Endodermal cell (in vitro differentiated cells): ENCODE results near the gene SOD3. TPM values are rescaled to one million over a fixed set of nuclear protein-coding genes. Genes with fewer than 3 reads are reported as not detected.

Experiments used
- DNase-seq: peaks from one replicate; pipeline ENCODE4 v3.0.0-alpha.2; 2017
- H3K27ac ChIP-seq: 2 replicates; pipeline ENCODE4 v1.5.1; 2013; ENCODE audit warnings: mild to moderate bottlenecking, low read depth, low read length, moderate library complexity
- H3K27me3 ChIP-seq: 2 replicates; pipeline ENCODE4 v1.6.1; 2013; ENCODE audit warnings: mild to moderate bottlenecking, low read length, moderate library complexity; ENCODE audit not compliant: insufficient read depth, control insufficient read depth, poor library complexity, severe bottlenecking
- H3K36me3 ChIP-seq: 2 replicates; pipeline ENCODE4 v1.7.0; 2013; ENCODE audit warnings: mild to moderate bottlenecking, low read length, moderate library complexity; ENCODE audit not compliant: control insufficient read depth, insufficient read depth
- H3K4me1 ChIP-seq: one replicate; pipeline ENCODE4 v1.7.0; 2013; ENCODE audit warnings: low read length; ENCODE audit not compliant: control insufficient read depth, insufficient read depth
- H3K4me3 ChIP-seq: 2 replicates; pipeline ENCODE4 v1.5.1; 2013; ENCODE audit warnings: mild to moderate bottlenecking, low read length, moderate library complexity
- H3K9ac ChIP-seq: 2 replicates; pipeline ENCODE4 v1.6.1; 2013; ENCODE audit warnings: mild to moderate bottlenecking, low read length, moderate library complexity; ENCODE audit not compliant: poor library complexity, severe bottlenecking; ENCODE audit errors: extremely low read depth
- H3K9me3 ChIP-seq: 2 replicates; pipeline ENCODE4 v1.6.1; 2013; ENCODE audit warnings: mild to moderate bottlenecking, low read length, moderate library complexity; ENCODE audit not compliant: control insufficient read depth
- H3K27ac Mint-ChIP-seq: 2 replicates; pipeline ENCODE4 v1.8.0; 2020; ENCODE audit warnings: mixed read lengths
- H3K27me3 Mint-ChIP-seq: 2 replicates; pipeline ENCODE4 v1.8.0; 2021; ENCODE audit warnings: mild to moderate bottlenecking, mixed read lengths; ENCODE audit not compliant: insufficient read depth
- H3K36me3 Mint-ChIP-seq: 2 replicates; pipeline ENCODE4 v1.8.0; 2020; ENCODE audit warnings: low read depth, mixed read lengths
- H3K4me1 Mint-ChIP-seq: 2 replicates; pipeline ENCODE4 v1.8.0; 2020; ENCODE audit warnings: mixed read lengths
- H3K4me3 Mint-ChIP-seq: 2 replicates; pipeline ENCODE4 v1.8.0; 2020; ENCODE audit warnings: mild to moderate bottlenecking, moderate library complexity, mixed read lengths
- H3K9me3 Mint-ChIP-seq: 2 replicates; pipeline ENCODE4 v1.8.0; 2020; ENCODE audit warnings: mild to moderate bottlenecking, mixed read lengths
- WGBS, 2 experiments: methylation state at CpG; one replicate each; pipeline versions ENCODE4 v1.1.5 to v1.1.7; 2013; ENCODE audit warnings: missing lambda C conversion rate in 2 of 2, mixed read lengths in 1 of 2; ENCODE audit not compliant: insufficient coverage in 1 of 2, insufficient read length in 1 of 2; 5-methylcytosine and 5-hydroxymethylcytosine counted together
- total RNA-seq, 2 donors: library from RNA; stranded (reverse); fragmentation: NEBNext Ultra II Directional in 1 of 2; extraction: Animal tissue kit (Norgen Biotek cat#: 25700) in 1 of 2; gene quantifications; 2 replicates in 1 of 2; 3 replicates in 1 of 2; pipeline ENCODE4 v1.2.1, GENCODE V29; 2021
- TF ChIP-seq, protein P1 (sequence below): fragments of 200-600 bp; sonication (generic); conservative IDR thresholded peaks from 2 replicates; pipeline ENCODE4 v1.5.0; 2021; ENCODE audit warnings: antibody characterized with exemption, mild to moderate bottlenecking

SOD3 gene
- total RNA-seq, 2 donors from 2014 or later, result 5.7 to 8.7 TPM

GRCh38 chr4:24772952-24773351 lies 22.4 kb upstream of the SOD3 start:
- no peak for DNase-seq
- H3K4me3 ChIP-seq, result no peak overlapping the region
- TF ChIP-seq, protein P1, sequence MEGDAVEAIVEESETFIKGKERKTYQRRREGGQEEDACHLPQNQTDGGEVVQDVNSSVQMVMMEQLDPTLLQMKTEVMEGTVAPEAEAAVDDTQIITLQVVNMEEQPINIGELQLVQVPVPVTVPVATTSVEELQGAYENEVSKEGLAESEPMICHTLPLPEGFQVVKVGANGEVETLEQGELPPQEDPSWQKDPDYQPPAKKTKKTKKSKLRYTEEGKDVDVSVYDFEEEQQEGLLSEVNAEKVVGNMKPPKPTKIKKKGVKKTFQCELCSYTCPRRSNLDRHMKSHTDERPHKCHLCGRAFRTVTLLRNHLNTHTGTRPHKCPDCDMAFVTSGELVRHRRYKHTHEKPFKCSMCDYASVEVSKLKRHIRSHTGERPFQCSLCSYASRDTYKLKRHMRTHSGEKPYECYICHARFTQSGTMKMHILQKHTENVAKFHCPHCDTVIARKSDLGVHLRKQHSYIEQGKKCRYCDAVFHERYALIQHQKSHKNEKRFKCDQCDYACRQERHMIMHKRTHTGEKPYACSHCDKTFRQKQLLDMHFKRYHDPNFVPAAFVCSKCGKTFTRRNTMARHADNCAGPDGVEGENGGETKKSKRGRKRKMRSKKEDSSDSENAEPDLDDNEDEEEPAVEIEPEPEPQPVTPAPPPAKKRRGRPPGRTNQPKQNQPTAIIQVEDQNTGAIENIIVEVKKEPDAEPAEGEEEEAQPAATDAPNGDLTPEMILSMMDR, result no peak
- H3K9me3 ChIP-seq, result no peaks in the 10 kb centered on the region
- 95% methylated on average over 6 of the region's 6 CpGs; no CpG with 5 or more reads in 1 of the 2 experiments for WGBS, 2 experiments
- no peaks in the 10 kb centered on the region for H3K36me3 ChIP-seq
- H3K27me3 ChIP-seq, result no peaks in the 10 kb centered on the region
- H3K9ac ChIP-seq, result no peak overlapping the region
- no peak overlapping the region for H3K27ac Mint-ChIP-seq
- H3K9me3 Mint-ChIP-seq, result peaks cover 6% of the 10 kb centered on the region
- H3K4me3 Mint-ChIP-seq, result no peak overlapping the region
- H3K27ac ChIP-seq, result no peak overlapping the region
- peaks cover 5% of the 10 kb centered on the region for H3K4me1 ChIP-seq
- H3K36me3 Mint-ChIP-seq, result no peaks in the 10 kb centered on the region
- peaks cover 32% of the 10 kb centered on the region for H3K27me3 Mint-ChIP-seq
- H3K4me1 Mint-ChIP-seq, result peaks cover 21% of the 10 kb centered on the region

GRCh38 chr4:24774452-24774851 lies 20.9 kb upstream of the SOD3 start:
- H3K27me3 Mint-ChIP-seq, result peaks cover 40% of the 10 kb centered on the region
- H3K4me3 ChIP-seq, result no peak overlapping the region
- no peak for DNase-seq
- H3K27ac Mint-ChIP-seq, result no peak overlapping the region
- TF ChIP-seq, protein P1, result no peak
- H3K27me3 ChIP-seq, result no peaks in the 10 kb centered on the region
- H3K9me3 ChIP-seq, result no peaks in the 10 kb centered on the region
- no peaks in the 10 kb centered on the region for H3K36me3 Mint-ChIP-seq
- WGBS, 2 experiments, result 96 to 100% methylated on average over 1 of the region's 2 CpGs
- H3K27ac ChIP-seq, result no peak overlapping the region
- H3K4me3 Mint-ChIP-seq, result no peak overlapping the region
- H3K9ac ChIP-seq, result no peak overlapping the region
- H3K4me1 ChIP-seq, result peaks cover 6% of the 10 kb centered on the region
- H3K9me3 Mint-ChIP-seq, result peaks cover 6% of the 10 kb centered on the region
- H3K4me1 Mint-ChIP-seq, result peaks cover 30% of the 10 kb centered on the region
- H3K36me3 ChIP-seq, result no peaks in the 10 kb centered on the region

- no peak overlapping the region for H3K27ac ChIP-seq
- no peak overlapping the region for H3K4me3 ChIP-seq
- H3K27ac Mint-ChIP-seq, result no peak overlapping the region
- no peaks in the 10 kb centered on the region for H3K27me3 ChIP-seq
- H3K9ac ChIP-seq, result no peak overlapping the region
- WGBS, 2 experiments, result 93 to 94% methylated on average over 2 of the region's 2 CpGs
- H3K4me3 Mint-ChIP-seq, result no peak overlapping the region
- peaks cover 46% of the 10 kb centered on the region for H3K27me3 Mint-ChIP-seq
- peaks cover 6% of the 10 kb centered on the region for H3K9me3 Mint-ChIP-seq
- TF ChIP-seq, protein P1, result no peak
- DNase-seq, result no peak
- H3K36me3 ChIP-seq, result no peaks in the 10 kb centered on the region
- peaks cover 6% of the 10 kb centered on the region for H3K4me1 ChIP-seq
- H3K9me3 ChIP-seq, result no peaks in the 10 kb centered on the region
- peaks cover 24% of the 10 kb centered on the region for H3K4me1 Mint-ChIP-seq
- no peaks in the 10 kb centered on the region for H3K36me3 Mint-ChIP-seq
Observed at GRCh38 chr4:24775032-24775605, 20.3 kb upstream of the SOD3 start.
